ENCODE results near the gene CRNKL1.

The CRNKL1 gene

DNA sequence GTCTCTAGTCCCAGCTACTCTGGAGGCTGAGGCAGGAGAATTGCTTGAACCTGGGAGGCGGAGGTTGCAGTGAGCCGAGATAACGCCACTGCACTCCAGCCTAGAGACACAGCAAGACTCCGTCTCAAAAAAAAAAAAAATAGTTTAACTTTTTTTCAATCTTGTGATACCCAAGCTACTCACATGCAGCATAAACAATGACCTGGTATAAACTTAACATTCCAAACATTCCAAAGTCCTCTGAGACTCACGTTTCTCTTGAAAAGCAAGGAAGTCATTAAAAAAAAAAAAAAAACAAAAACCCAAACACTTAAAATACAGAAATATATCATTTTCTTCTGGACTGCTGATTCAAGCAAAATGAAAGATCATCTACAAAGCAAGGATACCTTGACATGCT, 14.3 kb downstream of the CRNKL1 start:
- Histone ChIP-seq H3K4me2 (ENCODE audit: insufficient read depth, low read length, poor library complexity, severe bottlenecking) (no peak overlapping the region), H3K27ac (replicated peaks; ENCODE audit: low read length) (no peak overlapping the region), H2AK5ac (ENCODE audit: low read depth, low read length) (no peak overlapping the region), H3K18ac (ENCODE audit: low read length) (no peak overlapping the region), H3K9ac (ENCODE audit: low read depth, low read length, poor library complexity) (no peak overlapping the region), H2AFZ (ENCODE audit: low read length) (no peak overlapping the region), H3K79me1 (ENCODE audit: low read depth, low read length) (no peaks in the 10 kb centered on the region), H3K36me3 (replicated peaks in 1 of 2; ENCODE audit: control insufficient read depth in 2 of 2, insufficient read depth in 2 of 2, low read length in 2 of 2) (peaks cover 20 to 100% of the 10 kb centered on the region in 2 donors), H3K14ac (ENCODE audit: low read length) (no peak overlapping the region), H4K8ac (ENCODE audit: low read depth, low read length) (no peak overlapping the region), H2BK12ac (ENCODE audit: low read length) (no peak overlapping the region), H3K27me3 (ENCODE audit: control insufficient read depth in 3 of 3, insufficient read depth in 3 of 3, low read depth in 1 of 3, low read length in 3 of 3) (no peaks in the 10 kb centered on the region), H2BK15ac (ENCODE audit: low read length) (no peak overlapping the region), H2BK5ac (ENCODE audit: low read length) (no peak overlapping the region), H3K9me3 (replicated peaks in 1 of 2; ENCODE audit: control insufficient read depth in 2 of 2, insufficient read depth in 1 of 2, low read depth in 1 of 2, low read length in 2 of 2) (no peaks in the 10 kb centered on the region), H4K91ac (ENCODE audit: low read depth, low read length, poor library complexity) (no peak overlapping the region), H3K4me3 (ENCODE audit: low read length in 2 of 2) (no peak overlapping the region), H2BK120ac (ENCODE audit: low read depth, low read length) (no peak overlapping the region), H3K4me1 (ENCODE audit: control insufficient read depth in 2 of 2, insufficient read depth in 1 of 2, low read depth in 1 of 2, low read length in 2 of 2) (no peaks in the 10 kb centered on the region), H3K23ac (ENCODE audit: low read depth, low read length, poor library complexity) (no peak overlapping the region), H3K4ac (ENCODE audit: low read length) (no peak overlapping the region)
- no peak for DNase-seq (ENCODE audit: low spot score)
- no CpG with 5 or more reads among the region's 5 CpGs for WGBS, 2 donors (ENCODE audit: extremely low coverage in 2 of 2, insufficient read length in 2 of 2, insufficient replicate concordance in 1 of 2)

DNA sequence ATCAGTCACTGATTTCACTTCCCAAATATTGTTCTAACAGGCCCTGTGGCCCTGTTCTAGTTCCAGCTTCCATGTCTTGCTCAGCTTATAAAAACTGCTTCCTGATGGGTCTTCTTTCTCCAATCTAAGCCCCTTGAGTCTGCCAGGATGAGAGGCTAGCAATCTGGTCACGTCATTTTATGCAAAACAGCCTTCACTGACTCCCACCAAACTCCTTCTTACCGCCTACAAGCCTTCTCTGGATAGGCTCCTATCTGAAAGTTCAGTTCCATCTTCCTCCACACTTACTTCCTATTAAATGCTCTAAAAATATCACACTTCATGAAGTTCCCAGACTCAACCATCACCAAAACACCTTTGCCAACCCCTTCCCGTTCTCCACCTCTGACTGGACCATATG, 15.5 kb downstream of the CRNKL1 start:
- Histone ChIP-seq H3K79me1 (ENCODE audit: low read depth, low read length) (no peaks in the 10 kb centered on the region), H2BK120ac (ENCODE audit: low read depth, low read length) (no peak overlapping the region), H4K8ac (ENCODE audit: low read depth, low read length) (no peak overlapping the region), H2AFZ (ENCODE audit: low read length) (no peak overlapping the region), H3K18ac (ENCODE audit: low read length) (no peak overlapping the region), H3K27ac (replicated peaks; ENCODE audit: low read length) (no peak overlapping the region), H3K36me3 (replicated peaks in 1 of 2; ENCODE audit: control insufficient read depth in 2 of 2, insufficient read depth in 2 of 2, low read length in 2 of 2) (peaks cover 21 to 100% of the 10 kb centered on the region in 2 donors), H2BK5ac (ENCODE audit: low read length) (no peak overlapping the region), H4K91ac (ENCODE audit: low read depth, low read length, poor library complexity) (no peak overlapping the region), H3K4me2 (ENCODE audit: insufficient read depth, low read length, poor library complexity, severe bottlenecking) (no peak overlapping the region), H2BK12ac (ENCODE audit: low read length) (no peak overlapping the region), H3K4me1 (ENCODE audit: control insufficient read depth in 2 of 2, insufficient read depth in 1 of 2, low read depth in 1 of 2, low read length in 2 of 2) (no peaks in the 10 kb centered on the region), H2AK5ac (ENCODE audit: low read depth, low read length) (no peak overlapping the region), H3K4me3 (ENCODE audit: low read length in 2 of 2) (no peak overlapping the region), H3K9ac (ENCODE audit: low read depth, low read length, poor library complexity) (no peak overlapping the region), H3K9me3 (replicated peaks in 1 of 2; ENCODE audit: control insufficient read depth in 2 of 2, insufficient read depth in 1 of 2, low read depth in 1 of 2, low read length in 2 of 2) (no peaks in the 10 kb centered on the region), H3K23ac (ENCODE audit: low read depth, low read length, poor library complexity) (no peak overlapping the region), H3K27me3 (ENCODE audit: control insufficient read depth in 3 of 3, insufficient read depth in 3 of 3, low read depth in 1 of 3, low read length in 3 of 3) (no peaks in the 10 kb centered on the region), H3K14ac (ENCODE audit: low read length) (no peak overlapping the region), H2BK15ac (ENCODE audit: low read length) (no peak overlapping the region), H3K4ac (ENCODE audit: low read length) (no peak overlapping the region)
- no CpG with 5 or more reads among the region's 3 CpGs for WGBS, 2 donors (ENCODE audit: extremely low coverage in 2 of 2, insufficient read length in 2 of 2, insufficient replicate concordance in 1 of 2)
- DNase-seq (ENCODE audit: low spot score) = no peak

DNA sequence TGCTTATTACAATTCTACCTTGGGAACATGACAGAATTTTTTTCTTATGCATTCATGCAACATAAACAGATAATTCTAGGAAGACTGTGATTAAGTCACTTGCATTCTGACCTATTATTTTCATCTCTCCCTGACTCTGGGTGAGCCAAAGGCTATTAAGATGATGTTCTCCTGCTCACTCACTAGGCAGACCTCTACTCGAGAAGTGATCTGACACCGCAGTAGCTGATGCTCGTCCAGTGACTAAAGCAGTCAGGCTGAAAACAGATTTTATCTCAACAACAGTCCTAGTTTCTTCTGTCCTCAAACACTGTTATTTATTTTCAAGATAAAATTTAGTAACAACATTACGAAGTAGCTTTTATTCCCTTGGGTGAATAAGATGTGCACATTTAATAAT, 17.8 kb downstream of the CRNKL1 start:
- Histone ChIP-seq H3K14ac (ENCODE audit: low read length) (no peak overlapping the region), H3K79me1 (ENCODE audit: low read depth, low read length) (no peaks in the 10 kb centered on the region), H3K27me3 (ENCODE audit: control insufficient read depth in 3 of 3, insufficient read depth in 3 of 3, low read depth in 1 of 3, low read length in 3 of 3) (no peaks in the 10 kb centered on the region), H3K4me2 (ENCODE audit: insufficient read depth, low read length, poor library complexity, severe bottlenecking) (no peak overlapping the region), H2BK12ac (ENCODE audit: low read length) (no peak overlapping the region), H4K8ac (ENCODE audit: low read depth, low read length) (no peak overlapping the region), H3K9ac (ENCODE audit: low read depth, low read length, poor library complexity) (no peak overlapping the region), H3K18ac (ENCODE audit: low read length) (no peak overlapping the region), H2AFZ (ENCODE audit: low read length) (no peak overlapping the region), H3K23ac (ENCODE audit: low read depth, low read length, poor library complexity) (no peak overlapping the region), H4K91ac (ENCODE audit: low read depth, low read length, poor library complexity) (no peak overlapping the region), H3K4me3 (ENCODE audit: low read length in 2 of 2) (no peak overlapping the region), H2BK15ac (ENCODE audit: low read length) (no peak overlapping the region), H3K4ac (ENCODE audit: low read length) (no peak overlapping the region), H2BK120ac (ENCODE audit: low read depth, low read length) (no peak overlapping the region), H3K9me3 (replicated peaks in 1 of 2; ENCODE audit: control insufficient read depth in 2 of 2, insufficient read depth in 1 of 2, low read depth in 1 of 2, low read length in 2 of 2) (no peaks in the 10 kb centered on the region), H2BK5ac (ENCODE audit: low read length) (no peak overlapping the region), H3K27ac (replicated peaks; ENCODE audit: low read length) (no peak overlapping the region), H3K36me3 (replicated peaks in 1 of 2; ENCODE audit: control insufficient read depth in 2 of 2, insufficient read depth in 2 of 2, low read length in 2 of 2) (peaks cover 18 to 100% of the 10 kb centered on the region in 2 donors), H2AK5ac (ENCODE audit: low read depth, low read length) (no peak overlapping the region), H3K4me1 (ENCODE audit: control insufficient read depth in 2 of 2, insufficient read depth in 1 of 2, low read depth in 1 of 2, low read length in 2 of 2) (no peaks in the 10 kb centered on the region)
- DNase-seq (ENCODE audit: low spot score) = no peak
- no CpG with 5 or more reads among the region's 4 CpGs for WGBS, 2 donors (ENCODE audit: extremely low coverage in 2 of 2, insufficient read length in 2 of 2, insufficient replicate concordance in 1 of 2)

DNA sequence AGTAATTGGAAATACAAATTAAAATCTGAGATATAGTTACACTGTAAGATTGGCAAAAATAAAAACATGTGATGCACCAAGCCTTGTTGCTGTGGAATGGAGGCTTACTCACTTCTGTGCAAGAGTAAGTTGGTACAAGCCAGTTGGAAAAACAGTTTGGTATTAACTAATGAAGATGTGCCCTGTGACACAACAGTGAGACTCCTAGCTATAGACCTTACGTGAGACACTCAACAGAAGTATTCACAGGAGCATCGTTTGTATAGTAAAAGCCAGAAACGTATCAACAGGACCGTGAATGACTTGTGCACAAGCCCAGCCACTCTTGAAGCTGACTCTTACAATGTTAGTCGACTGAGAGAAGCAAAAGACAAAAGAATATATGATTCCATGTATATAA, 20.5 kb downstream of the CRNKL1 start:
- no peak overlapping the region for H2AK5ac ChIP-seq (ENCODE audit: low read depth, low read length)
- no peaks in the 10 kb centered on the region for H3K9me3 ChIP-seq (replicated peaks in 1 of 2; ENCODE audit: control insufficient read depth in 2 of 2, insufficient read depth in 1 of 2, low read depth in 1 of 2, low read length in 2 of 2)
- DNase-seq (ENCODE audit: low spot score) = no peak
- H3K14ac ChIP-seq (ENCODE audit: low read length) = no peak overlapping the region
- H3K4ac ChIP-seq (ENCODE audit: low read length) = no peak overlapping the region
- H2AFZ ChIP-seq (ENCODE audit: low read length) = no peak overlapping the region
- no peak overlapping the region for H2BK5ac ChIP-seq (ENCODE audit: low read length)
- H3K9ac ChIP-seq (ENCODE audit: low read depth, low read length, poor library complexity) = no peak overlapping the region
- no peaks in the 10 kb centered on the region for H3K4me1 ChIP-seq (ENCODE audit: control insufficient read depth in 2 of 2, insufficient read depth in 1 of 2, low read depth in 1 of 2, low read length in 2 of 2)
- H3K79me1 ChIP-seq (ENCODE audit: low read depth, low read length) = no peaks in the 10 kb centered on the region
- no peak overlapping the region for H2BK15ac ChIP-seq (ENCODE audit: low read length)
- H3K27ac ChIP-seq (replicated peaks; ENCODE audit: low read length) = no peak overlapping the region
- H3K27me3 ChIP-seq (ENCODE audit: control insufficient read depth in 3 of 3, insufficient read depth in 3 of 3, low read depth in 1 of 3, low read length in 3 of 3) = no peaks in the 10 kb centered on the region
- no peak overlapping the region for H2BK120ac ChIP-seq (ENCODE audit: low read depth, low read length)
- no peak overlapping the region for H4K8ac ChIP-seq (ENCODE audit: low read depth, low read length)
- no peak overlapping the region for H3K4me3 ChIP-seq (ENCODE audit: low read length in 2 of 2)
- H3K23ac ChIP-seq (ENCODE audit: low read depth, low read length, poor library complexity) = no peak overlapping the region
- H2BK12ac ChIP-seq (ENCODE audit: low read length) = no peak overlapping the region
- H3K18ac ChIP-seq (ENCODE audit: low read length) = no peak overlapping the region
- no peak overlapping the region for H3K4me2 ChIP-seq (ENCODE audit: insufficient read depth, low read length, poor library complexity, severe bottlenecking)
- no CpG with 5 or more reads among the region's 5 CpGs for WGBS, 2 donors (ENCODE audit: extremely low coverage in 2 of 2, insufficient read length in 2 of 2, insufficient replicate concordance in 1 of 2)
- H4K91ac ChIP-seq (ENCODE audit: low read depth, low read length, poor library complexity) = no peak overlapping the region
- peaks cover 14 to 100% of the 10 kb centered on the region in 2 donors for H3K36me3 ChIP-seq (replicated peaks in 1 of 2; ENCODE audit: control insufficient read depth in 2 of 2, insufficient read depth in 2 of 2, low read length in 2 of 2)

Data from neuronal stem cell (in vitro differentiated cells).